GM06990 (cell line): ENCODE data around the gene MTUS2.

Source experiments
- DNase-seq: peaks from one replicate; pipeline ENCODE4 v3.0.0-alpha.2; 2011; ENCODE audit not compliant: insufficient read length; ENCODE audit errors: extremely low read depth
- H3K27me3 ChIP-seq: replicated peaks from 2 replicates; pipeline ENCODE4 v1.6.0; 2011; ENCODE audit warnings: low read length; ENCODE audit not compliant: control insufficient read depth, insufficient read depth
- H3K36me3 ChIP-seq: 2 replicates; pipeline ENCODE4 v1.5.1; 2011; ENCODE audit warnings: low read length; ENCODE audit not compliant: control insufficient read depth, insufficient read depth
- H3K4me3 ChIP-seq: replicated peaks from 2 replicates; pipeline ENCODE4 v1.5.1; 2011; ENCODE audit warnings: low read depth, mild to moderate bottlenecking, control low read depth, low read length
- CTCF ChIP-seq: IDR thresholded peaks from 2 replicates; pipeline ENCODE4 v1.5.1; 2011; ENCODE audit warnings: low read length, control low read depth, mild to moderate bottlenecking, inconsistent platforms; ENCODE audit not compliant: insufficient read depth, poor library complexity, severe bottlenecking

MTUS2 gene

GRCh38 chr13:29156136-29156535 is 336.0 kb downstream of the MTUS2 start:
- H3K27me3 ChIP-seq, result no peaks in the 10 kb centered on the region; the same call in 1 of the 2 replicates
- no peak for TF ChIP-seq CTCF
- H3K36me3 ChIP-seq, result no peaks in the 10 kb centered on the region
- DNase-seq, result no peak
- no peak overlapping the region for H3K4me3 ChIP-seq

- TF ChIP-seq CTCF, result no peak
- DNase-seq, result no peak
- H3K27me3 ChIP-seq, result no peaks in the 10 kb centered on the region; the same call in 1 of the 2 replicates
- H3K4me3 ChIP-seq, result no peak overlapping the region
- no peaks in the 10 kb centered on the region for H3K36me3 ChIP-seq
Measured at GRCh38 chr13:29159871-29160270, 339.7 kb downstream of the MTUS2 start.

- H3K27me3 ChIP-seq, result no peaks in the 10 kb centered on the region; the same call in 1 of the 2 replicates
- no peak for DNase-seq
- no peak for TF ChIP-seq CTCF
- H3K4me3 ChIP-seq, result no peak overlapping the region
- no peaks in the 10 kb centered on the region for H3K36me3 ChIP-seq
Measured at GRCh38 chr13:29160862-29161261, 340.7 kb downstream of the MTUS2 start.

- DNase-seq, result no peak
- Histone ChIP-seq H3K4me3 (no peak overlapping the region), H3K36me3 (no peaks in the 10 kb centered on the region), H3K27me3 (no peaks in the 10 kb centered on the region; the same call in 1 of the 2 replicates)
- TF ChIP-seq CTCF, result no peak
Measured at GRCh38 chr13:29161676-29162075, 341.5 kb downstream of the MTUS2 start.

- Histone ChIP-seq H3K4me3 (no peak overlapping the region), H3K36me3 (no peaks in the 10 kb centered on the region), H3K27me3 (no peaks in the 10 kb centered on the region; the same call in 1 of the 2 replicates)
- TF ChIP-seq CTCF, result no peak
- DNase-seq, result no peak
Measured at GRCh38 chr13:29162638-29163235, 342.6 kb downstream of the MTUS2 start.

- Histone ChIP-seq H3K4me3 (no peak overlapping the region), H3K36me3 (no peaks in the 10 kb centered on the region), H3K27me3 (no peaks in the 10 kb centered on the region)
- DNase-seq, result no peak
- no peak for TF ChIP-seq CTCF
Measured at GRCh38 chr13:29164116-29164515, 344.0 kb downstream of the MTUS2 start.
